ENCODE results near the gene ARMC6.

DNA sequence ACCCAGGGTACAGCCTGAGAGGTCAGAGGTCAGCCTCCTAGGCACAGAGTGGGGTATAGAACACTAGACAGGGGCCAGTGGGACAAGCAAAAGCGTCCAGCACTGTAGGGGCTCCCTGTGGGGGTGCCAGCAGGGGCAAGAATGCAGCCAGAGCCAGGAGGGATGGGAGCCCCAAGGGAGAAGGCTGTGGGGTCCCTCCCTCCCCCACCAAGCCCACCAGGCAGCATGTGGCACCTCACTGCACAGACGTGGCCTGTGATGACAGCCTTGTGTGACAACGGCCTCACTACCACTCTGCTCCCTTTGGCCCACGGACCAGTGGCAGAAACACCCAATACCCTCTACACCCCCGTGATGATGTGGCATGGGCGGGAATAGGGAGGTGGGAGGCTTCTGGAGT is 10.1 kb downstream of the ARMC6 start:
- TF ChIP-seq, protein P1, sequence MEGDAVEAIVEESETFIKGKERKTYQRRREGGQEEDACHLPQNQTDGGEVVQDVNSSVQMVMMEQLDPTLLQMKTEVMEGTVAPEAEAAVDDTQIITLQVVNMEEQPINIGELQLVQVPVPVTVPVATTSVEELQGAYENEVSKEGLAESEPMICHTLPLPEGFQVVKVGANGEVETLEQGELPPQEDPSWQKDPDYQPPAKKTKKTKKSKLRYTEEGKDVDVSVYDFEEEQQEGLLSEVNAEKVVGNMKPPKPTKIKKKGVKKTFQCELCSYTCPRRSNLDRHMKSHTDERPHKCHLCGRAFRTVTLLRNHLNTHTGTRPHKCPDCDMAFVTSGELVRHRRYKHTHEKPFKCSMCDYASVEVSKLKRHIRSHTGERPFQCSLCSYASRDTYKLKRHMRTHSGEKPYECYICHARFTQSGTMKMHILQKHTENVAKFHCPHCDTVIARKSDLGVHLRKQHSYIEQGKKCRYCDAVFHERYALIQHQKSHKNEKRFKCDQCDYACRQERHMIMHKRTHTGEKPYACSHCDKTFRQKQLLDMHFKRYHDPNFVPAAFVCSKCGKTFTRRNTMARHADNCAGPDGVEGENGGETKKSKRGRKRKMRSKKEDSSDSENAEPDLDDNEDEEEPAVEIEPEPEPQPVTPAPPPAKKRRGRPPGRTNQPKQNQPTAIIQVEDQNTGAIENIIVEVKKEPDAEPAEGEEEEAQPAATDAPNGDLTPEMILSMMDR (IDR thresholded peaks at IDR 0.05) = no peak
- no peak for TF ChIP-seq POLR2A (IDR thresholded peaks at IDR 0.05)
